GM12892 (cell line): ENCODE data around the gene PXK.

Experiments used
- POLR2A ChIP-seq: IDR thresholded peaks from 2 replicates; pipeline ENCODE4 v1.6.1; 2011; ENCODE audit warnings: low read depth, low read length, control low read depth
- POLR2AphosphoS5 ChIP-seq: IDR thresholded peaks from 2 replicates; pipeline ENCODE4 v1.6.1; 2011; ENCODE audit warnings: low read depth, low read length, control low read depth
- TAF1 ChIP-seq: IDR thresholded peaks from 2 replicates; pipeline ENCODE4 v1.6.1; 2011; ENCODE audit warnings: low read depth, mild to moderate bottlenecking, control low read depth, low read length, borderline replicate concordance

DNA sequence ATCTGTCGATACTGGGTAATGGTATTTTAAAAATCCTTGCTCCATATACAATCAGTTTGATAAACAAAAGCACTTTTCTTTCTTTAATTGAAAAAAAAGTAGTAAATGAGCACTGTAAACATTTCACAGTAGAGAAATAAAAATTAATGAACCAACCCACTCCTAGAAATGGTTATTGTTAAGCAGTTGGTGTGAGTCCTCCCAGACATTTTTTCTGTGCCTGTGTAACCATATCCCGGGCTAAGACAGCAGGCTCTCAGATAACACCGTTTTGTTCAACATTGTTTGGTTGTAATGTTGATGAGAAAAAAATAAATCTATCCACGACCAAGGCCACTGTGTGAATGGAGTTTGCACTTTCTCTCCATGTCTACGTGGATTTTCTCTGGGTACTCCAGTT, 42.6 kb downstream of the PXK start:
- no peak for TF ChIP-seq POLR2A
- TF ChIP-seq POLR2AphosphoS5: no peak
- no peak for TF ChIP-seq TAF1
